Measurements from ENCODE around the gene EEF1G. TPM values are rescaled to one million over a fixed set of nuclear protein-coding genes. Genes with fewer than 3 reads are reported as not detected.

Gene EEF1G
- total RNA-seq, 4 donors from 2014 or later, result 1,334 to 1,814 (median 1,607) TPM

DNA sequence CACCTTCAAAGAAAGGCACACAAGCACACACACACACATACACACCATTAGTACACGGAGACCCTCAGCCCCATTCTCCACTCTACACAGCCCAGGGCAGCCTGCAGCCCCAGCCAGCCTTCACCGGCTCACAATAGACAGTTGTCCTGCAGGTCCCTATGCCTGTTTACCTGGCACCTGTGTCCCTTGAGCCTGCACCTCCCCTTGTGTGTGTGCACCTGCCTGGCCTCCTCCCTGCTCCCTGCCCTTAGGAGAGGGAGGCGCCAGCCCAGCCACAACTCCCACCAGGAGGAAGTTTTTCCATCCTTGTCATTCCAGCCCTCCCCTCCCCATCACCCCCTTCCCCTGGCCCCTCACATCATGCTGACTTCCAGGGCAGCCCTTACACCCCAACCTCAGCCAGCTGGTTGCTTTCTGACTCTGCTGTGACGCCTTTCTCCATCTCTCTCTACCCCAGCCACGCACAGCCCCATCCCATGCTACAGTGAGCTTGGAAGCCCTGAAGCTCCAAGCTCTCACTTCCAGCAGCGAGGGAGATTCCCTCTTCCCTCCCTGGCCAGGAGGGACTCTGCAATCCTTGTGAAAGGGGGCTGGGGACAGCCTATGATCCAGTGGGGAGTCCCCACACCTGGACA is 31.5 kb downstream of the EEF1G start:
- DNase-seq, result no peak
- intact Hi-C loops (cut with DNase I), result loop anchor here (5.0 kb wide), 2 partner anchors 35 to 120 kb away; no protein-coding TSS in a partner anchor
- Histone ChIP-seq H3K36me3 (no peaks in the 10 kb centered on the region), H3K9me3 (no peaks in the 10 kb centered on the region), H3K4me3 (replicated peaks in 1 of 3) (peak overlapping the region in 1 of 3 donors; percentile 87), H3K27ac (peak overlapping the region; percentile 35 to 99 (median 92)), H3K27me3 (no peaks in the 10 kb centered on the region), H3K4me1 (peaks cover 40 to 68% of the 10 kb centered on the region in 2 donors)
- WGBS, 2 donors, result 59 to 66% methylated on average over 6 of the region's 6 CpGs
- TF ChIP-seq CTCF (IDR thresholded peaks at IDR 0.05) (no peak), POLR2A (IDR thresholded peaks at IDR 0.05) (no peak)

- DNase-seq, result no peak
- Histone ChIP-seq H3K9me3 (no peaks in the 10 kb centered on the region), H3K36me3 (no peaks in the 10 kb centered on the region), H3K27ac (peak overlapping the region in 2 of 3 donors; percentile 8 to 92), H3K4me3 (replicated peaks in 1 of 3) (no peak overlapping the region), H3K27me3 (no peaks in the 10 kb centered on the region), H3K4me1 (peaks cover 37 to 72% of the 10 kb centered on the region in 2 donors)
- intact Hi-C loops (cut with DNase I), result loop anchor here (5.0 kb wide), 2 partner anchors 34 to 119 kb away; no protein-coding TSS in a partner anchor
- 53 to 61% methylated on average over 11 to 13 of the region's 16 CpGs for WGBS, 2 donors
- TF ChIP-seq POLR2A (IDR thresholded peaks at IDR 0.05) (no peak), CTCF (IDR thresholded peaks at IDR 0.05) (no peak)
Measured at GRCh38 chr11:62540804-62541701, 32.6 kb downstream of the EEF1G start.

DNA sequence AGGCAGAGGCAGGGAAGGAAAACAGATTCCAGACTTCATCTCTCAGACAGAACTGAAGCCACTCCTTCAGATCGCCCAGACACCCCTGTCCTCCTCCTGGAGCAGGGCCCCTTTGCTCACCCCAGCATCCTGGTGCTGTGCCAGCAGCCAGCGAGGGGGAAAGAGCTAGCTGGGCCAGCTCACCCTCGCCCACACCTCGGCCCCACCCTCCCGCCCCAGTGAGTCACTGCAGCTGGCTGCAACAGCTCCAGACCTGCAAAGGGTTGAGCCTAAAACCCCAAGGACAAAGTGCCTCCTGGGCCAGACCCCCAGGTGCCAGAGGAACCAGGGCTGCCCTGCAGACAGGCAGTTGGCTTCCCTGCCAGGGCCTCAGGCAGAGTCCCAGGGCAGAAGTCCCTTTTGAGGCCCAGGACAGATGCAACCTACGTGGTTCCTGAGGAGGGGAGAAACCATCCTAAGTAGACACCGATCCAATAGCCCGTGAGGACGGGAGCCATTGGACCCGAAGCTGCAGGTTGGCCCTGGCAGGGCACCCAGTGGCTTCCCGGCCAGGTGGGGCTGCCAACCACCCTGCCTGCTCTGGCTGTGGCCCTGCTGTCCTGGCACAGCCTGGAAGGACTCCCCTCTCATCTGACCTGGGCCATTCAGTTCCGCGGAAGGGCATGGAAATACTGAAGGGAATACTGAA is 34.3 kb downstream of the EEF1G start:
- H3K9me3 ChIP-seq, result no peaks in the 10 kb centered on the region
- H3K4me3 ChIP-seq (replicated peaks in 1 of 3), result peak overlapping the region in 1 of 3 donors; percentile 3
- peaks cover 37 to 67% of the 10 kb centered on the region in 2 donors for H3K4me1 ChIP-seq
- TF ChIP-seq CTCF (IDR thresholded peaks at IDR 0.05) (no peak), POLR2A (IDR thresholded peaks at IDR 0.05) (no peak)
- H3K36me3 ChIP-seq, result peaks cover 10 to 16% of the 10 kb centered on the region in 2 donors
- 29 to 34% methylated on average over 8 to 11 of the region's 13 CpGs for WGBS, 2 donors
- no peaks in the 10 kb centered on the region for H3K27me3 ChIP-seq
- intact Hi-C loops (cut with DNase I), result no loop called here
- peak; percentile 73 to 74 for DNase-seq
- peak overlapping the region; percentile 16 to 92 (median 44) for H3K27ac ChIP-seq

DNA sequence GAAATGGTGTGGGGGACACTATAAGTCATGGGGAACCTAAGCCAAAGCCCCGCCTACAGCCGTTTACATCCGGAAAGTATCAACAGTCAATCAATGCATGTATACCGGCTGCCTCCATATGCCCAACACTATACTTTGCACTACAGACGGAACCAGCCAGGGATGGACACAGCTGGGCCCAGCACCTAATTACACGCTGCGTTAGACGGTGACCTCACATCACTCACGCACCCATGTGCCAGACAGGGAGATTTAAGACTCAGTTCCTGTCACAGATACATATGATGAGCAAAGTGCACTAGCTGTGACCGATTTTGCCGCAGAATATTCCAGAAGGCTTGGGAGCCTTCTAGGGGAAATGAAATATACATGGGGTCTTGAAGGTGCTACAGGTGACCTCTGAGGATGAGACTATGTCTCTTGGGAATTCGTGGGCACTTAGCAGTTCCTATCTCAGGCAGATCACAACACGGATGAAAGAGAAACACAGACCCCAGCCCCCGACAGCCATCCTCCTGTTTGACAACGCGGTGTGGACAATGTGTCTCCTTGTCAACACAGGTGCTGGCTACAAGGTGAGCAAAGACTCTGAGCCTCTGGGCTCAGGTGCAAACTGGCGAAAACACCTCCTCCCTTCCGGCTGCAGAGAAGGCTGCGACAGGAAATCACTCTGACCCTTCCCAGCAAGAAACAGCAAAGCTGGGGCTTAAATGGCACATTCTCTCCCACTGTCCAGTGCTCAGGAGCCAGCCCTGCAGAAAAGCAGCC is 35.0 kb downstream of the EEF1G start:
- Histone ChIP-seq H3K4me1 (peaks cover 37 to 64% of the 10 kb centered on the region in 2 donors), H3K27ac (peak overlapping the region in 2 of 3 donors; percentile 44 to 92), H3K27me3 (no peaks in the 10 kb centered on the region), H3K4me3 (replicated peaks in 1 of 3) (no peak overlapping the region), H3K9me3 (no peaks in the 10 kb centered on the region), H3K36me3 (peaks cover 18 to 23% of the 10 kb centered on the region in 2 donors)
- DNase-seq, result no peak
- intact Hi-C loops (cut with DNase I), result no loop called here
- TF ChIP-seq POLR2A (IDR thresholded peaks at IDR 0.05) (no peak), CTCF (IDR thresholded peaks at IDR 0.05) (no peak)
- 67 to 81% methylated on average over 18 to 19 of the region's 19 CpGs for WGBS, 2 donors
